SK-N-MC (cell line): ENCODE data around the gene NOSTRIN.

ENCODE experiments used
- EZH2 ChIP-seq: fragments of 200-600 bp; sonication (generic); IDR thresholded peaks from one replicate; pipeline ENCODE4 v1.6.1; 2017; ENCODE audit warnings: antibody characterized with exemption
- POLR2AphosphoS5 ChIP-seq: IDR thresholded peaks from 2 replicates; pipeline ENCODE4 v1.6.1; 2012; ENCODE audit warnings: mild to moderate bottlenecking, low read depth, low read length, borderline replicate concordance

- TF ChIP-seq POLR2AphosphoS5: no peak
- TF ChIP-seq EZH2: no peak
Observed at GRCh38 chr2:168816369-168816768, 13.9 kb downstream of the NOSTRIN start.
